ENCODE measurements around the gene UGGT2.

UGGT2 gene

DNA sequence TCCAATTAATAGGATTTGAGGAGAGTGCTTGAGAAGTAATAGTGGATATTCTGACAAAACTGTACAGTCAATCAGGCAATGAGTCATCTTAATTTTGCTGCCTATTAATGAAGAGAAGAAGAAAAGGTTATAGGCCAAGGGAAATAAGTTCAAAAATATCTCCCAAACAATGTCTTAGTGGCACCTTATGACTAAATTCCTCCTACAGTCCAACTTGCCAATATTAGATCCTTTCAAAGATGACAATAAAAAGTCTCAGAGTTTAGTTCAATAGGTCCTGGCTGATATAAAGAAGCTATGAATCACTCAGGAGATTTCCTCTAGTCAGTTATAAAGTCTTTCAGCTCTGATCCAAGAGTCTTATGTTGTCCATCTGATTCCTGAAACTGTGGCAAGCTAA lies 27.9 kb downstream of the UGGT2 start:
- H3K9me3 ChIP-seq (ENCODE audit: insufficient read depth, low read length), result no peaks in the 10 kb centered on the region
- TF ChIP-seq, protein P1, sequence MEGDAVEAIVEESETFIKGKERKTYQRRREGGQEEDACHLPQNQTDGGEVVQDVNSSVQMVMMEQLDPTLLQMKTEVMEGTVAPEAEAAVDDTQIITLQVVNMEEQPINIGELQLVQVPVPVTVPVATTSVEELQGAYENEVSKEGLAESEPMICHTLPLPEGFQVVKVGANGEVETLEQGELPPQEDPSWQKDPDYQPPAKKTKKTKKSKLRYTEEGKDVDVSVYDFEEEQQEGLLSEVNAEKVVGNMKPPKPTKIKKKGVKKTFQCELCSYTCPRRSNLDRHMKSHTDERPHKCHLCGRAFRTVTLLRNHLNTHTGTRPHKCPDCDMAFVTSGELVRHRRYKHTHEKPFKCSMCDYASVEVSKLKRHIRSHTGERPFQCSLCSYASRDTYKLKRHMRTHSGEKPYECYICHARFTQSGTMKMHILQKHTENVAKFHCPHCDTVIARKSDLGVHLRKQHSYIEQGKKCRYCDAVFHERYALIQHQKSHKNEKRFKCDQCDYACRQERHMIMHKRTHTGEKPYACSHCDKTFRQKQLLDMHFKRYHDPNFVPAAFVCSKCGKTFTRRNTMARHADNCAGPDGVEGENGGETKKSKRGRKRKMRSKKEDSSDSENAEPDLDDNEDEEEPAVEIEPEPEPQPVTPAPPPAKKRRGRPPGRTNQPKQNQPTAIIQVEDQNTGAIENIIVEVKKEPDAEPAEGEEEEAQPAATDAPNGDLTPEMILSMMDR (IDR thresholded peaks at IDR 0.05; ENCODE audit: low read depth, low read length), result no peak
- no peak for TF ChIP-seq EZH2phosphoT487 (IDR thresholded peaks at IDR 0.05; ENCODE audit: low read depth)
- H3K27ac ChIP-seq (ENCODE audit: low read length), result no peak overlapping the region
- no peaks in the 10 kb centered on the region for H3K27me3 ChIP-seq (ENCODE audit: low read depth, low read length)
- H3K79me2 ChIP-seq (ENCODE audit: low read length), result no peaks in the 10 kb centered on the region
- no peak overlapping the region for H3K4me2 ChIP-seq (ENCODE audit: low read length)
- no peaks in the 10 kb centered on the region for H4K20me1 ChIP-seq (ENCODE audit: insufficient read depth, low read length)
- H3K4me3 ChIP-seq (ENCODE audit: low read length), result no peak overlapping the region
- peaks cover 7% of the 10 kb centered on the region for H3K36me3 ChIP-seq (replicated peaks; ENCODE audit: low read depth, low read length)
- no peaks in the 10 kb centered on the region for H3K4me1 ChIP-seq (ENCODE audit: low read length)
- H3K9ac ChIP-seq (ENCODE audit: low read length), result no peak overlapping the region
- H2AFZ ChIP-seq (ENCODE audit: low read depth, low read length), result no peak overlapping the region

DNA sequence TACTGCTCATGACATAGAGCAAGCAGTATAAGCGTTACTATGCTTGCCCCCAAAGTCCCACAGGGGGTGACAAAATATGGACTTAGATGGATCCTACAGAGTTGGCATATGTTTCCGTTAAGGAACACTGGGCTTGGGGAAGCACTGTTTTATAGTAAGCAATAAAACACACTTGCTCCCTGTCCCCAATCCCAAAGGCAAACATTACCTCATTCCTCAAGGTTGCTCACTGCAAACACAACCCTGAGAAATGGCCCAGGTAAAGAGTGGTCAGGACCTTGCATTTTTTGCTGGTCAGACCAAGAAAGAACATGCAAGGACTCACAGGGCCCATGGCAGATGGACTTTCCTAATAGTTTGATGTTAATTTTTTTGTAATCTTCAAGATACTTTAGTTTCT lies 32.3 kb downstream of the UGGT2 start:
- H3K4me3 ChIP-seq (ENCODE audit: low read length), result no peak overlapping the region
- no peaks in the 10 kb centered on the region for H3K9me3 ChIP-seq (ENCODE audit: insufficient read depth, low read length)
- H3K4me1 ChIP-seq (ENCODE audit: low read length), result no peaks in the 10 kb centered on the region
- H3K27ac ChIP-seq (ENCODE audit: low read length), result no peak overlapping the region
- H3K79me2 ChIP-seq (ENCODE audit: low read length), result no peaks in the 10 kb centered on the region
- no peak for TF ChIP-seq EZH2phosphoT487 (IDR thresholded peaks at IDR 0.05; ENCODE audit: low read depth)
- TF ChIP-seq, protein P1 (IDR thresholded peaks at IDR 0.05; ENCODE audit: low read depth, low read length), result no peak
- no peak overlapping the region for H3K9ac ChIP-seq (ENCODE audit: low read length)
- H3K36me3 ChIP-seq (replicated peaks; ENCODE audit: low read depth, low read length), result peaks cover 10% of the 10 kb centered on the region
- no peaks in the 10 kb centered on the region for H4K20me1 ChIP-seq (ENCODE audit: insufficient read depth, low read length)
- H3K27me3 ChIP-seq (ENCODE audit: low read depth, low read length), result no peaks in the 10 kb centered on the region
- no peak overlapping the region for H3K4me2 ChIP-seq (ENCODE audit: low read length)
- no peak overlapping the region for H2AFZ ChIP-seq (ENCODE audit: low read depth, low read length)

DNA sequence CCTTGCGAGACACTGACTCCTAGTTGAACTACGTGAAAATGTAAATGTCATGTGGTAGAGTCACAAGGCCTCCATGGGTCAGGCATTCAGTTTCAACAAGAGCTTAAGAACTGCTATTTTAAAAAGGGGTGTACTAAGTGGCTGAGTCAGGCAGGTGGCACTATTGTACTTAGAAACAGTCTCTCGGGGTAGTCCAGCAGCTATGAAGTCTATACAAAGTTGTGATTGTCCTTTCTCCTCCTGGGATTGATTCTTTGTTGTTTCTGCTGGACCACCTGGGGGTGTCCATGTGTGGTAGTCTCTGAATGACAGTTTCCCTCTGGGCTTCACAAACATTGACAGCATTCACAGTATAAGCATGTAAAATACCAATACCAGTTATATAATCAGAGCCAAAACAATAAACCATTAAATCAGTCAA lies 33.0 kb downstream of the UGGT2 start:
- Histone ChIP-seq H2AFZ (ENCODE audit: low read depth, low read length) (no peak overlapping the region), H3K27ac (ENCODE audit: low read length) (no peak overlapping the region), H3K9ac (ENCODE audit: low read length) (no peak overlapping the region), H3K9me3 (ENCODE audit: insufficient read depth, low read length) (no peaks in the 10 kb centered on the region), H3K4me3 (ENCODE audit: low read length) (no peak overlapping the region), H3K4me2 (ENCODE audit: low read length) (no peak overlapping the region), H3K36me3 (replicated peaks; ENCODE audit: low read depth, low read length) (peaks cover 10% of the 10 kb centered on the region), H3K79me2 (ENCODE audit: low read length) (no peaks in the 10 kb centered on the region), H4K20me1 (ENCODE audit: insufficient read depth, low read length) (no peaks in the 10 kb centered on the region), H3K27me3 (ENCODE audit: low read depth, low read length) (no peaks in the 10 kb centered on the region), H3K4me1 (ENCODE audit: low read length) (no peaks in the 10 kb centered on the region)
- TF ChIP-seq EZH2phosphoT487 (IDR thresholded peaks at IDR 0.05; ENCODE audit: low read depth), result no peak
- TF ChIP-seq, protein P1 (IDR thresholded peaks at IDR 0.05; ENCODE audit: low read depth, low read length), result peak; percentile 86

DNA sequence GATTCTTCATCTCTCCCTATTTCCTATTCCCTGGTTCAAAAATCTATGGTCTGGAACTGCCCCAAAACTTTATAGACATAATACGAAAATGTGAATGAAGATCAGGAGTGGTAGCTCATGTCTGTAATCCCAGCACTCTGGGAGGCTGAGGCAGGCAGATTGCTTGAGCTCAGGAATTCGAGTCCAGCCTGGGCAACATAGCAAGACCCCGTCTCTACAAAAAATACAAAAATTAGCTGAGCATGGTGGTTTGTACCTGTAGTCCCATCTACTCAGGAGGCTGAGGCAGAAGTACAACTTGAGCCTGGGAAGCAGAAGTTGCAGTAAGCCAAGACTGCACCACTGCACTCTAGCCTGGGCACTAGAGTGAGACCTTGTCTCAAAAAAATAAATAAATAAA lies 35.1 kb downstream of the UGGT2 start:
- Histone ChIP-seq H3K4me2 (ENCODE audit: low read length) (no peak overlapping the region), H3K27me3 (ENCODE audit: low read depth, low read length) (no peaks in the 10 kb centered on the region), H3K79me2 (ENCODE audit: low read length) (no peaks in the 10 kb centered on the region), H3K36me3 (replicated peaks; ENCODE audit: low read depth, low read length) (peaks cover 3% of the 10 kb centered on the region), H3K4me1 (ENCODE audit: low read length) (peaks cover 7% of the 10 kb centered on the region), H3K9ac (ENCODE audit: low read length) (no peak overlapping the region), H4K20me1 (ENCODE audit: insufficient read depth, low read length) (no peaks in the 10 kb centered on the region), H2AFZ (ENCODE audit: low read depth, low read length) (no peak overlapping the region), H3K4me3 (ENCODE audit: low read length) (no peak overlapping the region), H3K9me3 (ENCODE audit: insufficient read depth, low read length) (no peaks in the 10 kb centered on the region), H3K27ac (ENCODE audit: low read length) (no peak overlapping the region)
- TF ChIP-seq EZH2phosphoT487 (IDR thresholded peaks at IDR 0.05; ENCODE audit: low read depth), result no peak
- TF ChIP-seq, protein P1 (IDR thresholded peaks at IDR 0.05; ENCODE audit: low read depth, low read length), result no peak
